GM12801 (cell line): ENCODE results near the gene PSIP1.

Experiments
- TF ChIP-seq, protein P1 (sequence below): IDR thresholded peaks from one replicate; pipeline ENCODE4 v1.5.1; 2011; ENCODE audit warnings: control low read depth; ENCODE audit not compliant: insufficient read length; ENCODE audit errors: extremely low read depth

The PSIP1 gene

DNA sequence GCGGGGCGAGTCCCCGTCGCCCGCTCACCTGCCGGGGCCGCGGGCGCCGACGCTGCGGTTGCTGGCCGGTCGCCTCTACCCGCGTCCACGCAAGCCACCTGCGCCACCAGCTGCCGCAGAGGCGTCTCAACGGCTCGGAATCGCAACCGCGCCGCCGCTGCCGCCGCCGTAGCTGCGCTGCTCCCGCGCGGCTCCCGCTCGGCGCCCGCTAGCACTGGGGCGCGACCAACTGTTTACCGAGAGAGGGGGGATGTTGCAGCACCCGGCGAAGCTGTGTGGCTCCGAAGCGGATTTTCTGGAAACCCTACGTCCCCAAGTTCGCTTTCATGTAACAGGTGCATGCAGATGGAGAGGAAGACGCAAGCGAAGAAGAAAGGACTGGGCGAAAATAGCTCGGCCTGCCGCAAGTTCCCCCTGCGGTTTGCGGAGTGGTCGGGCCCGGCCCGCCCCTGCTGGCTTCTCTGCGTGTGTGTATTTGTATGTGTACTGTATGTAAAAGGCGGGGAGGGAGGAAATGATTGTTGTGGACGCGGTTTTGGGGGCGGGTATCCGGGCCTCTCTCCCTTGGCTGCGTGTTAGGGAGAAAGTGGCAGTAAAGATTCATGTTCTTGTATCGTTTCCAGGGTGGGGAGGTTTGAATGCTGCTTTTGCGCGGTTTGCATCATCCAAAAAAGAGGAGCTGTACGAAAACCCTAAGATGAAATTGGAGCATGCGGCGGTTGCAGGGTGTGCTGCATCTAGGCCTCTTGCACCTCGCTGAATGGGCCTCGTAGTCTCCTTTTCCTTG is at the start of gene PSIP1:
Gene PSIP1 (minus strand): TSS at position 182 of the 787 bp plus-strand sequence. CDS start 782 bp downstream, outside the sequence.
- TF ChIP-seq, protein P1, sequence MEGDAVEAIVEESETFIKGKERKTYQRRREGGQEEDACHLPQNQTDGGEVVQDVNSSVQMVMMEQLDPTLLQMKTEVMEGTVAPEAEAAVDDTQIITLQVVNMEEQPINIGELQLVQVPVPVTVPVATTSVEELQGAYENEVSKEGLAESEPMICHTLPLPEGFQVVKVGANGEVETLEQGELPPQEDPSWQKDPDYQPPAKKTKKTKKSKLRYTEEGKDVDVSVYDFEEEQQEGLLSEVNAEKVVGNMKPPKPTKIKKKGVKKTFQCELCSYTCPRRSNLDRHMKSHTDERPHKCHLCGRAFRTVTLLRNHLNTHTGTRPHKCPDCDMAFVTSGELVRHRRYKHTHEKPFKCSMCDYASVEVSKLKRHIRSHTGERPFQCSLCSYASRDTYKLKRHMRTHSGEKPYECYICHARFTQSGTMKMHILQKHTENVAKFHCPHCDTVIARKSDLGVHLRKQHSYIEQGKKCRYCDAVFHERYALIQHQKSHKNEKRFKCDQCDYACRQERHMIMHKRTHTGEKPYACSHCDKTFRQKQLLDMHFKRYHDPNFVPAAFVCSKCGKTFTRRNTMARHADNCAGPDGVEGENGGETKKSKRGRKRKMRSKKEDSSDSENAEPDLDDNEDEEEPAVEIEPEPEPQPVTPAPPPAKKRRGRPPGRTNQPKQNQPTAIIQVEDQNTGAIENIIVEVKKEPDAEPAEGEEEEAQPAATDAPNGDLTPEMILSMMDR: no peak

DNA sequence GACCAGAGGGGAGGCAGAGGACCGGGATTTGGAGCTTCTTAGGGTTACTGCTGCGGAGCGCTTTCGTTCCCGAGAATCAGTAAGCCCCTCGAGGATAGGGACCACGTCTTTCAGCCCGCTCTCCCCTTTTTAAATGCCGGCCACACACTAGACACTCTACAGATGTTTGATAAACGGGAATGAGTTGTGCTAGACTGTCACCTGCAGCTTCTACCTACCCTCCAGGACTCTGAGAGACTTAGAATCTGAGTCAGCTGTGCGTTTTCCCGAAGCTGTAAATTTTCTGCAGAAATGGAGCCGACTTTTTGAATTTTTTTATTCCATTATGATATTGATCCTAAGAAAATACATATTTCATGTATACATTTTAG is 42.7 kb upstream of the PSIP1 start:
- TF ChIP-seq, protein P1: no peak

DNA sequence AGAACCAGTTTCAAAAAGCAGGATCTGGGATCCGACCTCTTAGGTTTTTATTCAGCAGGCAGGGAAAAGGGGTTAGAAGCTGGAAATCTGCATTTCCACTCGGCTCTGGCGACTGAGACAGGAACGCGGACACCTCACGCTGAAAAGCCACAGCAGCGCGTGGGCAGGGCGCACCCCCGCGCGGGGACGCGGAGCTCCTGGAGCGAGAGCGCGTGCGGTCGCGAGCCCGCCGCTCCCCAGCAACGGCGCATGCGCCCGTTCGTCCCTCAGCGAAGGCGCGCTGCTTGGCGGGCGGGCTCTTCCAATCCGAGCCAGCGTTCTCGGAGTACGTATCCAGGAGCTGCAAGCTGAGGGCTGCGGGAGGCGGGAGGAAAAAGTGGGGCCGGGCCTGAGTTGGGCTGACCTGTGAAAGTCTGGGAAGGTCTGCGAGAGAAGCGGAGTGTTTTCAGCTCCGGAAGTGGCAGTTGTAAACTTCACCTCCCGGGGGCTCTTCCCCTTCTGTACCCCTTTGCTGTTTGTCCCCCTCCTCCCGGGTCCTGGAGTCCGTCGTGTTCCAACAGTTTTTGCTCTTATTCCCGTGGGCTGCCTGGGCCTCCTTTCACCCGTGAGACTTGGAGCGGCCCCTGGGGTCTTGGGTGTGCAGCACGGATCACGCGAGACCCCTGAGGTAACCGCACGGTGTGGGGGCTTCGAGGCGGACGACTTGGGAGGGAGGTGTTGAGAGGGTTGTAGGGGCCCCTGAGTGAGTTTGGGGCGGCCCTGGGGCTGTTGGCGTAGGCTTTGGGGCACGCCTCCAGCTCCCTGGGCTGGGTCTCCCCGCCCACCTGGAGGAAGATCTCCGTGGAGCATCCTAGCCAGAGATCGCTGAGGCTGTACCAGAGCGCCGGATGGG is 42.1 kb upstream of the PSIP1 start, which contains the start of gene CCDC171:
Gene CCDC171 (plus strand): TSS at position 408 of the 892 bp plus-strand sequence. CDS start 11,046 bp downstream, outside the sequence.
- TF ChIP-seq, protein P1: no peak

DNA sequence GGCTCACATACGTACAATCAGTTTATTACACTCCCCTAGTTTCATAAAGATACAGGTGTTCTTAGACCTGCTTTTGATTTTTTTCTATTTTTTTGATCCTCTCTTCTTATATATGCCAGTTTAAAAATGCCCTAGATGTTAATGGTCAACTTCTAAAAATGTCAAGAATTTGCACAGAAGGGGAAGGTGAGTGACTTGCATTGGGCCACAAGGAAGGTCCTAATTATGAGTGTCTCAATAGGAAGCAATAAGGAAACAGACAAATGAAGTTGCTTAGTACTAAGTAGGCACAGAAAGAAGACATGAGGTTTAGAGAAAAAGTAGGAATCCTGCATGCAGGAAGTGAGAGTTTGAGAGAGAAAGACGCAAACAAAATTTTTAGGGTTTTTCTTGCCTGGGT is 38.8 kb upstream of the PSIP1 start:
- TF ChIP-seq, protein P1: no peak

DNA sequence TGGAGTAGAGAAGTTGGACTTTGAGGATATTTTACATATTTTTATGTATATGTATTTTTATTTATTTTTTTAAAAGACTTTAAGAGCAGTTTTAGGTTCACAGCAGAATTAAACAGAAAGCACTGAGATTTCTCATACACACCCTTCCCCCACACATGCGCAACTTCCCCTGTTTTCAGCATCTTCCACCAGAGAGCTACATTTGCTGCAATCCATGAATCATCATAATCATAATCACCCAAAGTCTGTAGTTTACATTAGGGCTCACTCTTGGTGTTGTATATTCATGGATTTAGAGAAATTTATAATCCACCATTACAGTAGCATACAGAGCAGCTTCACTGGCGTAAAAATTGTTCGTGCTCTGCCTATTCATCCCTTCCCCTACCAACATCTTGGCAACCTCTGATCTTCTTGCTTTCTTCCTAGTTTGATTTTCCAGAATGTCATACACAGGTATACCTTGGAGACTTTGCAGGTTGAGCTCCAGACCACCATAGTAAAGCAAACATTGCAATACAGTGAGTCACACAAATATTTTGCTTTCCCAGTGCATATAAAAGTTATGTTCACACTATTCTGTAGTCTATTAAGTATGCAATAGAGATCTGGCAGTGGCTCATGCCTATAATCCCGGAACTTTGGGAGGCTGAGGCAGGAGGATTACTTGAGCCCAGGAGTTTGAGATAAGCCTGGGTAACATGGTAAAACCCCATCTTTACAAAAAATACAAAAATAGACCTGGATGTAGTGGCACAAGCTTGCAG is 32.5 kb upstream of the PSIP1 start:
- TF ChIP-seq, protein P1: no peak

DNA sequence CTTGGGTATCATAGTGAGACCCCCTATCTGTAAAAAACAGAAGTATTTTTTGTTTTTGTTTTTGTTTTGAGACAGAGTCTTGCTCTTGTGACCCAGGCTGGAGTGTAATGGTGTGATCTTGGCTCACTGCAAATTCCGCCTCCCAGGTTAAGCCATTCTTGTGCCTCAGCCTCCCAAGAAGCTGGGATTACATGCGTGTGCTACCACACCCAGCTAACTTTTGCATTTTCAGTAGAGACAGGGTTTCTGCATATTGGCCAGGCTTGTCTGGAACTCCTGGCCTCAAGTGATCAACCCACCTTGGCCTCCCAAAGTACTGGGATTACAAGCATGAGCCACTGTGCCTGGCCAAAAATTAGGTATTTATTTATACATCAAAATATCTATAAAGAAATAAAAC is 31.9 kb upstream of the PSIP1 start:
- TF ChIP-seq, protein P1: no peak

DNA sequence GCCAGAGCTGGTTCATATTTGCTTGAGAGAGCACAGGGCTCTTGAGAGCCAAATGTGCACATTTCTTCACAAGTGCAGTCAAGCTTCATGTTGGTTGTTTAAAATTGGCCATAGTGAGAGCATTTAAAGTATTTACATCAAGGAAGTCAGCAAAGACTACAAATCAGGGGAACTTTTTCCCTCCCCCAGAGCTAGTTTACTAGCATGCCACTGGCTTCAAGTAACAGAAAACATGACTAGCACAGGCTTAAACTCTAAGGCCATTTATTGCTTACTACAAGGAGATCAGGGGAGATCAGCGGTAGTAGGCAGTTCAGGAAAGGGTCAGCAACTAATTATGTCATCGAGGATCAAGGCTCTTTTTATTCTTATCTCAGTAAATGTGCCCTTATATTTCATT is 31.1 kb upstream of the PSIP1 start:
- TF ChIP-seq, protein P1: no peak
